ENCODE data around the gene CYP2F1.
"Not testable (repeated sequence)": the region's sequence is repeated elsewhere in the genome, so short reads cannot be mapped to it uniquely, and the experiment has no call there.

Gene CYP2F1, protein sequence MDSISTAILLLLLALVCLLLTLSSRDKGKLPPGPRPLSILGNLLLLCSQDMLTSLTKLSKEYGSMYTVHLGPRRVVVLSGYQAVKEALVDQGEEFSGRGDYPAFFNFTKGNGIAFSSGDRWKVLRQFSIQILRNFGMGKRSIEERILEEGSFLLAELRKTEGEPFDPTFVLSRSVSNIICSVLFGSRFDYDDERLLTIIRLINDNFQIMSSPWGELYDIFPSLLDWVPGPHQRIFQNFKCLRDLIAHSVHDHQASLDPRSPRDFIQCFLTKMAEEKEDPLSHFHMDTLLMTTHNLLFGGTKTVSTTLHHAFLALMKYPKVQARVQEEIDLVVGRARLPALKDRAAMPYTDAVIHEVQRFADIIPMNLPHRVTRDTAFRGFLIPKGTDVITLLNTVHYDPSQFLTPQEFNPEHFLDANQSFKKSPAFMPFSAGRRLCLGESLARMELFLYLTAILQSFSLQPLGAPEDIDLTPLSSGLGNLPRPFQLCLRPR

DNA sequence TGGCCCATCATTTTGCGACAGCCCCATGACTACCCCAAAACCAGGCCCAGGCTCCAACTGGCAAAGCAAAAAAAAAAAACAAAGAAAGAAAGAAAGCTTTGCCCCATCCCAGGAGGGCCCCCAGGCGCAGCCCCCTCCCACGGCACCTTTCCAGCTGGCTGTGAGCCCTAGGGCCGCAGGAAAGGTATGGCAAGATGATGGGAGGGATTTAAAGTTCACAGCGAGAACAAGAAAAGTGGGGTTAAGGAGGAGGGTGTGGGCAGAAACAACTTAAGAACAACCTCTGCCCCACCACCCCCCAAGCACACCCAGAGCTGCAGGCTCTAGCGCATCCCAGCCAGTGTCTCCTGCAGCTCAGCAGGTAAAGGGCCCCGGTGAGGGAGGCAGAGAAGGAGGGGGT is at the start of gene CYP2F1:
Gene CYP2F1 (plus strand): TSS at position 301 of the 400 bp plus-strand sequence. CDS start 1,757 bp downstream, outside the sequence.
- DNase-seq (ENCODE audit: low read depth in 2 of 2) = no peak

- DNase-seq (ENCODE audit: low read depth in 2 of 2) = no peak
These were observed 49.2 kb upstream of the CYP2F1 start for GRCh38 chr19:41064974-41065569.

DNA sequence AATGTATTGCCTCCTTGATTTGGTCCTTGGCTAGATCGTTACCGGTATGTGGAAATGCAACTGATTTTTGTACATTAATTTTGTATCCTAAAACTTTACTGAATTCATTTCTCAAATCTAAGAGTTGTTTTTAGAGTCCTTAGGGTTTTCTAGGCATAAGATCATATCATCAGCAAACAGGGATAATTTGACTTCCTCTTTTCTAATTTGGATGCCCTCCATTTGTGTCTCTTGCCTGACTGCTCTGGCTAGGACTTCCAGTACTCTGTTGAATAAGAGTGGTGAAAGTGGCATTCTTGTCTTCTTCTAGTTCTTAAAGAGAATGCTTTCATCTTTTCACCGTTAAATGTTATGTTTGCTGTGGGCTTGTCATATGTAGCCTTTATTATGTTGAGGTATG is 37.9 kb upstream of the CYP2F1 start:
- no peak for DNase-seq (ENCODE audit: low read depth in 2 of 2)

- no peak for DNase-seq (ENCODE audit: low read depth in 2 of 2)
These were observed 30.7 kb upstream of the CYP2F1 start for GRCh38 chr19:41083516-41083915.

- DNase-seq (ENCODE audit: low read depth in 2 of 2) = no peak
These were observed 28.4 kb upstream of the CYP2F1 start for GRCh38 chr19:41085748-41086415.

GRCh38 chr19:41088151-41088550 is 26.1 kb upstream of the CYP2F1 start, which contains the start of gene CYP2A13:
Gene CYP2A13 (plus strand): TSS chr19:41088451. CDS start chr19:41088472, 21 bp downstream.
- DNase-seq (ENCODE audit: low read depth in 2 of 2) = no peak

DNA sequence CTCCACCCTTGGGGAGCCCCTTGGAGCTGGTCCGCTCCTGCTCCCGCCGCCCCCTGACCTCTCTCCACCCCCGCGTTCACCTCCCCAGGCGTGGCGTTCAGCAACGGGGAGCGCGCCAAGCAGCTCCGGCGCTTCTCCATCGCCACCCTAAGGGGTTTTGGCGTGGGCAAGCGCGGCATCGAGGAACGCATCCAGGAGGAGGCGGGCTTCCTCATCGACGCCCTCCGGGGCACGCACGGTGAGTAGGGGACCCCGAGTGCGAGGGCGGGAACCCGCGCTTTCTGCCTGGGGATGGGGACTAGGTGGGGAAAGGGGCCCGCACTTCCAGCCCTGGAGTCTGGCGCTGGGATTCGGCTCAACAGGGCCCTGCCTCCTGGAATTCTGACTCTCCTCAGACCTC is 24.3 kb upstream of the CYP2F1 start:
- DNase-seq (ENCODE audit: low read depth in 2 of 2) = no peak

DNA sequence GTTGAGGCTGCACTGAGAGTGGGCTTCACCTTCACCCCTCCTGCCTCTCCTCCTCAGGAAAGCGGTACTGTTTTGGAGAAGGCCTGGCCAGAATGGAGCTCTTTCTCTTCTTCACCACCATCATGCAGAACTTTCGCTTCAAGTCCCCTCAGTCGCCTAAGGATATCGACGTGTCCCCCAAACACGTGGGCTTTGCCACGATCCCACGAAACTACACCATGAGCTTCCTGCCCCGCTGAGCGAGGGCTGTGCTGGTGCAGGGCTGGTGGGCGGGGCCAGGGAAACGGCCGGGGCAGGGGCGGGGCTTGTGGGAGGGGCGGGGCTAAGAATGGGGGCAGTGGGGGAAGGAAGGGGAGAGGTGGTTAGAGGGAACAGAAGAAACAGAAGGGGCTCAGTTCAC is 18.5 kb upstream of the CYP2F1 start:
- no peak for DNase-seq (ENCODE audit: low read depth in 2 of 2)

DNA sequence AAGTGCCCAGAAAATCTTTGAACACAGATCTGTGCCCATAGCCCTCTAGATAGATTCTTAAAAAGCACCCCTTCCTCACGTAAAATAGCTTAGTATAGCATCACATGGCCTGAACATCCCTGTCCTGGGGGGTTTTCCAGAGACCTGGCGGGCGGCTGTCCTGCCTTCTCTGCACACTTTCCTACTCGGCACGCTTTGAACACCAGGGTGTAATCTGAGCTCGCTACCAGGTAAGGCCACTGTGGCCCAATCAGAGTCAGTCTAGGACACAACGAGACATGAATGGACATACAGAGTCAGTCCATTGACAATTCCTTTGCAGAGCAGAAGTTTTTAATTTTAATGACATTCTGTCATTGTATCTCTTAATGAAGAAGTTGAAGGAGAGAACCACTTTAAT is 17.9 kb upstream of the CYP2F1 start:
- DNase-seq (ENCODE audit: low read depth in 2 of 2) = no peak

GRCh38 chr19:41097302-41097701 is 16.9 kb upstream of the CYP2F1 start:
- no peak for DNase-seq (ENCODE audit: low read depth in 2 of 2)

DNA sequence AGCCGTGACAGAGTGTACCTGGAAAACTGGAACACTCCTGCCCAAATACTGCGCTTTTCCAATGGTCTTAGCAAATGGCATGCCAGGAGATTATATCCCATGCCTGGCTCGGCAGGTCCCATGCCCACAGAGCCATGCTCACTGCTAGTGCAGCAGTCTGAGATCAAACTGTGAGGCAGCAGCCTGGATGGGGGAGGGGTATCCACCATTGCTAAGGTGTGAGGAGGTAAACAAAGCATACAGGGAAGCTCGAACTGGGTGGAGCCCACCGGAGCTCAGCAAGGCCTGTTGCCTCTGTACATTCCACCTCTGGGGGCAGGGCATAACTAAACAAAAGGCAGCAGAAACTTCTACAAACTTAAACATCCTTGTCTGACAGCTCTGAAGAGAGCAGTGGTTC is 15.5 kb upstream of the CYP2F1 start:
- DNase-seq (ENCODE audit: low read depth in 2 of 2) = no peak

DNA sequence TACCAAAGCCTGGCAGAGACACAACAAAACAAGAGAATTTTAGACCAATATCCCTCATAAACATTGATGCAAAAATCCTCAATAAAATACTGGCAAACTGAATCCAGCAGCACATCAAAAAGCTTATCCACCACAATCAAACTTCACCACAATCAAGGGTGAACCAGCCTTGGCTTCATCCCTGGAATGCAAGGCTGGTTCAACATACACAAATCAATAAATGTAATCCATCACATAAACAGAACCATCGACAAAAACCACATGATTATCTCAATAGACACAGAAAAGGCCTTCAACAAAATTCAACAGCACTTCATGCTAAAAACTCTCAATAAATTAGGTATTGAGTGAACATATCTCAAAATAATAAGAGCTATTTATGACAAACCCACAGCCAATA is 12.0 kb upstream of the CYP2F1 start:
- not testable (repeated sequence) for DNase-seq (ENCODE audit: low read depth in 2 of 2)

DNA sequence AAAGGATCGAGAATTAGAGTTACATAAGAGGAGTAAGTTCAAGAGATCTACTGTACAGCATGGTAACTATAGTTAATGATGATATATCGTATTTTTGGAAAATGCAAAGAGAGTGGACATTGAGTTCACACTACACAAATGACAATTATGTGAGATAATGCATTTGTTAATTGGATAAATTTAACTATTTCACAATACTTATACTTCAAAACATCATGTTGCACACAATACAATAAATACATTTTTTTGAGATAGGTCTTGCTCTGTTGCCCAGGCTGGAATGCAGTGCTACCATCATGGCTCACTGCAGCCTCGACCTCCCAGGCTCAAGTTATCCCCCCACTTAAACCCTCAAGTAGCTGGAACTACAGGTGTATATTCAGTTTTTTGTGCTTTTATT is 8.1 kb upstream of the CYP2F1 start:
- DNase-seq (ENCODE audit: low read depth in 2 of 2) = no peak

GRCh38 chr19:41111296-41111695 is 2.9 kb upstream of the CYP2F1 start:
- DNase-seq (ENCODE audit: low read depth in 2 of 2) = no peak

DNA sequence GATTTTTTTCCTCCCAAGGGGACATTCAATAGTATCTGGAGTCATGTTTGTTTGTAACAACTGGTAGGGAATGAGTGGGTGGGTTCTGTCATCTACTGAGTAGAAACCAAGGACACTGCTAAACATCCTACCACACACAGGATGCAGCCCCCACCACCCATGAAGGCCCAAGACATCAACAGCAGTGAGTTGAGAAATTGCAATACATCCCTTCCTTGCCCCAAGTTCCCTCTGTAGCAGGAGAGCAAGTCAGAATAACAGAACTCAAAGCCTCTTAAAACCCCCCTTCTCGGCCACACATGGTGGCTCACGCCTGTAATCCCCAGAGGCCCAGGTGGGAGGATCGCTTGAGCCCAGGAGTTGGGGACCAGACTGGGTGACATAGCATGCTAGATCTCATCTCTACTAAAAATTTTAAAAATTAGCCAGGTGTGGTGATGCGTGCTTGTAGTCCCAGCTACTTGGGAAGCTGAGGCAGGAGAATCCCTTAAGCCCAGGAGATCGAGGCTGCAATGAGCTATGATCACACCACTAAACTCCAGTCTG is 2.4 kb upstream of the CYP2F1 start:
- no peak for DNase-seq (ENCODE audit: low read depth in 2 of 2)

- DNase-seq (ENCODE audit: low read depth in 2 of 2) = no peak
These were observed 1.4 kb upstream of the CYP2F1 start for GRCh38 chr19:41112728-41113290.

- DNase-seq (ENCODE audit: low read depth in 2 of 2) = no peak
These were observed 2.0 kb downstream of the CYP2F1 start for GRCh38 chr19:41116261-41116660.

- peak in 1 of 2 donors; percentile 38 for DNase-seq (ENCODE audit: low read depth in 2 of 2)
These were observed 7.0 kb downstream of the CYP2F1 start for GRCh38 chr19:41120929-41121911.

GRCh38 chr19:41122846-41123245 is 8.6 kb downstream of the CYP2F1 start:
- DNase-seq (ENCODE audit: low read depth in 2 of 2) = not testable (repeated sequence)

GRCh38 chr19:41123716-41124294 is 9.6 kb downstream of the CYP2F1 start:
- DNase-seq (ENCODE audit: low read depth in 2 of 2) = no peak
